NT2/D1 (cell line): Measurements from ENCODE around the gene COL8A1.

Experiments used
- SUZ12 ChIP-seq: IDR thresholded peaks from 2 replicates; pipeline ENCODE4 v1.6.1; 2011; ENCODE audit not compliant: insufficient read length, insufficient read depth; ENCODE audit errors: extremely low read depth
- YY1 ChIP-seq: IDR thresholded peaks from 2 replicates; pipeline ENCODE4 v1.6.1; 2011; ENCODE audit not compliant: insufficient read length, insufficient read depth
- ZNF274 ChIP-seq: IDR thresholded peaks from 2 replicates; pipeline ENCODE4 v1.6.1; 2011; ENCODE audit warnings: mild to moderate bottlenecking, low read depth, low read length

GRCh38 chr3:99683876-99684275, 45.5 kb downstream of the COL8A1 start:
- no peak for TF ChIP-seq ZNF274
- no peak for TF ChIP-seq YY1
- TF ChIP-seq SUZ12: no peak
